Measurements from ENCODE around the gene KRT5. TPM values are rescaled to one million over a fixed set of nuclear protein-coding genes. Genes with fewer than 3 reads are reported as not detected.

Gene KRT5
- total RNA-seq, 6 experiments from 2014 or later = not detected

GRCh38 chr12:52559979-52560378 is 39.8 kb upstream of the KRT5 start:
- H3K27me3 Mint-ChIP-seq (ENCODE audit: insufficient read depth) = peaks cover 33% of the 10 kb centered on the region
- DNase-seq = no peak
- no peaks in the 10 kb centered on the region for H3K9me3 Mint-ChIP-seq
- H3K4me1 Mint-ChIP-seq (ENCODE audit: low read depth) = no peaks in the 10 kb centered on the region
- no peaks in the 10 kb centered on the region for H3K36me3 Mint-ChIP-seq (ENCODE audit: low read depth)
- no peak overlapping the region for H3K27ac Mint-ChIP-seq
- TF ChIP-seq CTCF (IDR thresholded peaks at IDR 0.05) = no peak
- H3K4me3 Mint-ChIP-seq = no peak overlapping the region

GRCh38 chr12:52558781-52559445 is 38.7 kb upstream of the KRT5 start:
- H3K27ac Mint-ChIP-seq = no peak overlapping the region
- H3K36me3 Mint-ChIP-seq (ENCODE audit: low read depth) = no peaks in the 10 kb centered on the region
- no peaks in the 10 kb centered on the region for H3K9me3 Mint-ChIP-seq
- no peak overlapping the region for H3K4me3 Mint-ChIP-seq
- peaks cover 42% of the 10 kb centered on the region for H3K27me3 Mint-ChIP-seq (ENCODE audit: insufficient read depth)
- no peak for DNase-seq
- no peaks in the 10 kb centered on the region for H3K4me1 Mint-ChIP-seq (ENCODE audit: low read depth)
- no peak for TF ChIP-seq CTCF (IDR thresholded peaks at IDR 0.05)

DNA sequence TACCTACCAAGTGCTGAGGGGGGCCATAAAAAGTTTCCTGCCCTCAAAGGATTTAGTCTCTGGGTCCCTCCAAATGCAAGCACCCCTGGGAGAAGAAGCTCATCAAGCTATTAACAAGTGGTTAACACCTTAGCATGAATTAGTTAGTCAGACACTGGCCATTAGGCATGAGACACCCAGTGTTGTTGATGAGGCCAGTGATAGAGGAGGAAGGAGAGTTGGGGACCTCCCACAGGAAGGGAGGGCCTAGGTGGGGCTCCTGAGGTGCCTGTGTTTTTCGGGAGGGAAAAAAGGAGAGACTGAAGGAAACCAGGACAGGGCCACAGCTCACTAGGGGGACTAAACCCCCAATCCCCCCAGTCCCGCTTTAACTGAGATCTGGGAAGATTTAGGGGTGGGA is 37.3 kb upstream of the KRT5 start:
- no peak overlapping the region for H3K27ac Mint-ChIP-seq
- no peaks in the 10 kb centered on the region for H3K4me1 Mint-ChIP-seq (ENCODE audit: low read depth)
- peaks cover 55% of the 10 kb centered on the region for H3K27me3 Mint-ChIP-seq (ENCODE audit: insufficient read depth)
- H3K4me3 Mint-ChIP-seq = no peak overlapping the region
- no peak for TF ChIP-seq CTCF (IDR thresholded peaks at IDR 0.05)
- no peak for DNase-seq
- H3K9me3 Mint-ChIP-seq = no peaks in the 10 kb centered on the region
- no peaks in the 10 kb centered on the region for H3K36me3 Mint-ChIP-seq (ENCODE audit: low read depth)

- TF ChIP-seq CTCF (IDR thresholded peaks at IDR 0.05) = no peak
- Mint-ChIP-seq H3K27me3 (ENCODE audit: insufficient read depth) (peaks cover 65% of the 10 kb centered on the region), H3K4me1 (ENCODE audit: low read depth) (no peaks in the 10 kb centered on the region), H3K9me3 (no peaks in the 10 kb centered on the region), H3K36me3 (ENCODE audit: low read depth) (no peaks in the 10 kb centered on the region), H3K4me3 (no peak overlapping the region), H3K27ac (no peak overlapping the region)
- no peak for DNase-seq
Measured at GRCh38 chr12:52555577-52555976, 35.4 kb upstream of the KRT5 start.

- Mint-ChIP-seq H3K4me3 (no peak within 1 kb of the TSS), H3K27me3 (ENCODE audit: insufficient read depth) (peaks cover 76% of the 10 kb centered on the region), H3K27ac (no peak within 1 kb of the TSS), H3K36me3 (ENCODE audit: low read depth) (no peaks in the 10 kb centered on the region), H3K4me1 (ENCODE audit: low read depth) (no peaks in the 10 kb centered on the region), H3K9me3 (no peaks in the 10 kb centered on the region)
- no peak for TF ChIP-seq CTCF (IDR thresholded peaks at IDR 0.05)
- DNase-seq = no peak
Measured at GRCh38 chr12:52552681-52553195, 32.5 kb upstream of the KRT5 start, which contains the start of gene KRT71. TSS of gene KRT71 (minus strand) at chr12:52553145. CDS start at chr12:52553077, 68 bp downstream.
